B cell (primary cell): ENCODE data around the gene MCF2L. TPM values are rescaled to one million over a fixed set of nuclear protein-coding genes. Genes with fewer than 3 reads are reported as not detected.

ENCODE experiments used
- ATAC-seq: fragments of 200-7000 bp; cut with Tn5 transposase; one replicate; pipeline ENCODE4 v1.10.0; 2021; ENCODE audit warnings: low read depth, mild to moderate bottlenecking, moderate number of reproducible peaks, moderate library complexity
- CTCF ChIA-PET: fragments of 350-600 bp; sonication (Branson Sonifier 250); formaldehyde crosslinking; loops from one replicate; lab custom pipeline; 2021; ENCODE audit warnings: antibody characterized with exemption, inconsistent platforms; lab: Charles Lee
- POLR2A ChIA-PET: fragments of 350-600 bp; sonication (Branson Sonifier 250); formaldehyde crosslinking; loops from one replicate; lab custom pipeline; 2021; ENCODE audit warnings: antibody characterized with exemption; lab: Charles Lee
- DNase-seq: peaks from one replicate; pipeline ENCODE4 v3.0.0; 2013
- H2AFZ ChIP-seq: 2 replicates; pipeline ENCODE4 v1.6.1; 2012; ENCODE audit warnings: mild to moderate bottlenecking, low read depth, low read length; ENCODE audit not compliant: insufficient read depth, poor library complexity, severe bottlenecking
- H3K27ac ChIP-seq, 2 donors: 1 replicate in 1 of 2; 2 replicates in 1 of 2; pipeline ENCODE4 v1.5.1; 2012 to 2013; ENCODE audit warnings: low read length in 2 of 2, mild to moderate bottlenecking in 2 of 2, moderate library complexity in 1 of 2
- H3K27me3 ChIP-seq, 4 experiments: fragments of 200-600 bp in 1 of 4; sonication (generic) in 1 of 4; replicated peaks in 1 of 4; 1 replicate in 2 of 4; 2 replicates in 2 of 4; pipeline versions ENCODE4 v1.6.1 to v1.7.0; 2013 to 2016; ENCODE audit warnings: low read length in 3 of 4, mild to moderate bottlenecking in 2 of 4, mixed read lengths in 1 of 4, moderate library complexity in 1 of 4; ENCODE audit not compliant: insufficient read depth in 4 of 4, control insufficient read depth in 3 of 4; ENCODE audit errors: control extremely low read depth in 1 of 4
- H3K36me3 ChIP-seq, 2 experiments: replicated peaks in 1 of 2; 1 replicate in 1 of 2; 2 replicates in 1 of 2; pipeline versions ENCODE4 v1.6.1 to v1.7.1; 2013; ENCODE audit warnings: low read length in 1 of 2; ENCODE audit not compliant: insufficient read depth in 2 of 2, control insufficient read depth in 1 of 2; ENCODE audit errors: control extremely low read depth in 1 of 2, extremely low read depth in 1 of 2
- H3K4me1 ChIP-seq, 2 donors: fragments of 200-600 bp in 1 of 2; sonication (generic) in 1 of 2; 1 replicate in 1 of 2; 2 replicates in 1 of 2; pipeline versions ENCODE4 v1.5.1 to v1.6.1; 2013 to 2017; ENCODE audit warnings: low read length in 2 of 2; ENCODE audit not compliant: control insufficient read depth in 2 of 2, insufficient read depth in 2 of 2
- H3K4me2 ChIP-seq: replicated peaks from 2 replicates; pipeline ENCODE3; 2012; ENCODE audit warnings: mild to moderate bottlenecking, low read depth, low read length; ENCODE audit not compliant: poor library complexity, severe bottlenecking
- H3K4me3 ChIP-seq, 5 experiments: fragments of 200-600 bp in 1 of 5; sonication (generic) in 1 of 5; 1 replicate in 3 of 5; 2 replicates in 2 of 5; pipeline versions ENCODE4 v1.5.1 to v1.7.0; 2011 to 2016; ENCODE audit warnings: low read length in 4 of 5, mild to moderate bottlenecking in 4 of 5, low read depth in 2 of 5, control low read depth in 1 of 5, moderate library complexity in 1 of 5; ENCODE audit not compliant: insufficient read depth in 1 of 5; ENCODE audit errors: control extremely low read depth in 1 of 5, extremely low read depth in 1 of 5
- H3K79me2 ChIP-seq: fragments of 200-600 bp; sonication (generic); one replicate; pipeline ENCODE4 v1.6.0; 2016; ENCODE audit warnings: low read length; ENCODE audit not compliant: control insufficient read depth, insufficient read depth
- H3K9ac ChIP-seq: fragments of 200-600 bp; sonication (generic); 2 replicates; pipeline ENCODE4 v1.6.1; 2017; ENCODE audit warnings: mild to moderate bottlenecking, low read length, moderate library complexity
- H3K9me3 ChIP-seq, 3 donors: one replicate each; pipeline versions ENCODE4 v1.6.1 to v1.7.1; 2013; ENCODE audit warnings: low read length in 2 of 3; ENCODE audit not compliant: control insufficient read depth in 2 of 3, insufficient read depth in 1 of 3; ENCODE audit errors: control extremely low read depth in 1 of 3
- H4K20me1 ChIP-seq: 2 replicates; pipeline ENCODE4 v1.6.0; 2012; ENCODE audit warnings: mild to moderate bottlenecking, low read length; ENCODE audit not compliant: insufficient read depth, control insufficient read depth, poor library complexity, severe bottlenecking
- H3K27ac Mint-ChIP-seq: one replicate; pipeline ENCODE4 v1.8.0; 2021; ENCODE audit warnings: mixed read lengths
- H3K27me3 Mint-ChIP-seq: one replicate; pipeline ENCODE4 v1.8.0; 2021; ENCODE audit warnings: mixed read lengths
- H3K4me1 Mint-ChIP-seq: one replicate; pipeline ENCODE4 v1.8.0; 2021; ENCODE audit warnings: mixed read lengths
- H3K4me3 Mint-ChIP-seq: one replicate; pipeline ENCODE4 v1.8.0; 2021; ENCODE audit warnings: mixed read lengths
- H3K9me3 Mint-ChIP-seq: one replicate; pipeline ENCODE4 v1.8.0; 2022; ENCODE audit warnings: mixed read lengths; ENCODE audit not compliant: insufficient read depth
- CTCF ChIP-seq: fragments of 200-600 bp; IDR thresholded peaks from one replicate; pipeline ENCODE4 v1.8.0; 2022; ENCODE audit warnings: antibody characterized with exemption, mild to moderate bottlenecking
- EZH2 ChIP-seq: IDR thresholded peaks from 2 replicates; pipeline ENCODE4 v1.6.1; 2012; ENCODE audit warnings: borderline replicate concordance, low read depth, mild to moderate bottlenecking, moderate library complexity, low read length; ENCODE audit not compliant: insufficient read depth, poor library complexity, severe bottlenecking
- WGBS: methylation state at CpG from one replicate; pipeline ENCODE4 v1.1.5; 2013; ENCODE audit warnings: missing lambda C conversion rate; ENCODE audit not compliant: insufficient coverage; 5-methylcytosine and 5-hydroxymethylcytosine counted together
- intact Hi-C: fragments of 100-400 bp; cut with micrococcal nuclease; formaldehyde crosslinking; loops from one replicate; pipeline ENCODE4 v1.10.0; 2022
- polyA plus RNA-seq: library from polyadenylated mRNA; depleted of rRNA; stranded (reverse); fragments of >200 nt; gene quantifications from 2 replicates; pipeline ENCODE4 v1.2.3, GENCODE V29; 2012
- total RNA-seq, 2 donors: library from RNA; stranded (reverse); fragments of 120-200 nt in 1 of 2; gene quantifications; 1 replicate in 1 of 2; 2 replicates in 1 of 2; pipeline versions ENCODE4 v1.2.3 to v1.2.4, GENCODE V29; 2013 to 2022

MCF2L gene
- total and polyA plus RNA-seq, 2 donors (not counting 1 experiment from before 2014, with no cell fraction given), result 3.7 to 8.2 TPM

GRCh38 chr13:112959701-112960542, 9.1 kb upstream of the MCF2L start:
- no peak for DNase-seq
- Mint-ChIP-seq H3K4me1 (no peaks in the 10 kb centered on the region), H3K27ac (no peak overlapping the region), H3K4me3 (no peak overlapping the region), H3K27me3 (no peaks in the 10 kb centered on the region), H3K9me3 (no peaks in the 10 kb centered on the region)
- no peak overlapping the region for H3K27ac ChIP-seq
- no peak overlapping the region for H3K9ac ChIP-seq
- POLR2A ChIA-PET, result no interaction called here
- WGBS, result 95% methylated on average over 26 of the region's 30 CpGs
- intact Hi-C loops, result no loop called here
- CTCF ChIA-PET, result no interaction called here
- H3K4me1 ChIP-seq, result no peaks in the 10 kb centered on the region
- no peak overlapping the region for H2AFZ ChIP-seq
- H3K4me2 ChIP-seq, result no peak overlapping the region
- TF ChIP-seq CTCF (no peak), EZH2 (no peak)
- no peak overlapping the region for H3K4me3 ChIP-seq
- no peaks in the 10 kb centered on the region for H3K36me3 ChIP-seq
- no peaks in the 10 kb centered on the region for H3K79me2 ChIP-seq
- H3K27me3 ChIP-seq, result no peaks in the 10 kb centered on the region
- H3K9me3 ChIP-seq, result no peaks in the 10 kb centered on the region
- H4K20me1 ChIP-seq, result no peaks in the 10 kb centered on the region
- ATAC-seq, result no peak

- Histone ChIP-seq H4K20me1 (no peaks in the 10 kb centered on the region), H3K27ac (no peak overlapping the region), H3K4me3 (no peak overlapping the region), H2AFZ (no peak overlapping the region), H3K27me3 (no peaks in the 10 kb centered on the region), H3K79me2 (no peaks in the 10 kb centered on the region), H3K9ac (no peak overlapping the region), H3K9me3 (no peaks in the 10 kb centered on the region), H3K4me1 (no peaks in the 10 kb centered on the region), H3K36me3 (no peaks in the 10 kb centered on the region), H3K4me2 (no peak overlapping the region)
- no peaks in the 10 kb centered on the region for H3K9me3 Mint-ChIP-seq
- no peaks in the 10 kb centered on the region for H3K27me3 Mint-ChIP-seq
- H3K4me1 Mint-ChIP-seq, result no peaks in the 10 kb centered on the region
- TF ChIP-seq CTCF (no peak), EZH2 (no peak)
- H3K4me3 Mint-ChIP-seq, result no peak overlapping the region
- ATAC-seq (no peak), DNase-seq (no peak)
- POLR2A ChIA-PET, result no interaction called here
- CTCF ChIA-PET, result no interaction called here
- intact Hi-C loops, result no loop called here
- 92% methylated on average over 6 of the region's 7 CpGs for WGBS
- no peak overlapping the region for H3K27ac Mint-ChIP-seq
Measured at GRCh38 chr13:112960706-112961105, 8.3 kb upstream of the MCF2L start.
